ENCODE data around the gene TULP4. TPM values are rescaled to one million over a fixed set of nuclear protein-coding genes. Genes with fewer than 3 reads are reported as not detected.

Gene TULP4
- total RNA-seq, 6 donors from 2014 or later = 78.7 to 150 (median 94.4) TPM

DNA sequence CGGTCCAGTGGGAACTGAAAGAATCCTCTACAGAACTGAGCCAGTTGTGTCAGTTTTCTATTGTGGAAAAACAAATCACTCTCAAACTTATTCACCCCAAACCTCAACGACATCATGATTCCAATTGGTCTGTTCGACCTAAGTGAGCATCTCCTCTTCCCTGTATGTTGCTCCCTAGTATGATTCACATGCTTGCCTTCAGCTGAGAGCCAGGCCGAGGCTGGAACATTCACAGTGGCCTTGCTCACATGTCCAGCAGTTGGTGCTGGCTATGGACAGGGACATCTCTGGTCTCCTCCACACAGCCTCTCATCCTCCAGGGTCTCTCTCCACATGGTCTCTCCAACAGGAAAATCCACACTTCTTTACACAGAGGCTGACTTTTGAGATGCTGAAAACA, 219.3 kb downstream of the TULP4 start:
- Histone ChIP-seq H3K27ac (no peak overlapping the region), H3K36me3 (no peaks in the 10 kb centered on the region), H3K4me3 (no peak overlapping the region), H3K9me3 (no peaks in the 10 kb centered on the region), H3K27me3 (peaks cover 0 to 5% (median 2%) of the 10 kb centered on the region in 4 donors), H3K4me1 (peaks cover 6 to 11% (median 8%) of the 10 kb centered on the region in 4 donors)
- DNase-seq (no peak), ATAC-seq (ENCODE audit: low FRiP score in 2 of 2) (no peak)
- 77 to 82% methylated on average over 4 of the region's 4 CpGs for WGBS, 2 donors
- TF ChIP-seq POLR2AphosphoS5 (IDR thresholded peaks at IDR 0.05) = no peak
- no peak for TF ChIP-seq EP300 (IDR thresholded peaks at IDR 0.05)
- TF ChIP-seq, protein P1, sequence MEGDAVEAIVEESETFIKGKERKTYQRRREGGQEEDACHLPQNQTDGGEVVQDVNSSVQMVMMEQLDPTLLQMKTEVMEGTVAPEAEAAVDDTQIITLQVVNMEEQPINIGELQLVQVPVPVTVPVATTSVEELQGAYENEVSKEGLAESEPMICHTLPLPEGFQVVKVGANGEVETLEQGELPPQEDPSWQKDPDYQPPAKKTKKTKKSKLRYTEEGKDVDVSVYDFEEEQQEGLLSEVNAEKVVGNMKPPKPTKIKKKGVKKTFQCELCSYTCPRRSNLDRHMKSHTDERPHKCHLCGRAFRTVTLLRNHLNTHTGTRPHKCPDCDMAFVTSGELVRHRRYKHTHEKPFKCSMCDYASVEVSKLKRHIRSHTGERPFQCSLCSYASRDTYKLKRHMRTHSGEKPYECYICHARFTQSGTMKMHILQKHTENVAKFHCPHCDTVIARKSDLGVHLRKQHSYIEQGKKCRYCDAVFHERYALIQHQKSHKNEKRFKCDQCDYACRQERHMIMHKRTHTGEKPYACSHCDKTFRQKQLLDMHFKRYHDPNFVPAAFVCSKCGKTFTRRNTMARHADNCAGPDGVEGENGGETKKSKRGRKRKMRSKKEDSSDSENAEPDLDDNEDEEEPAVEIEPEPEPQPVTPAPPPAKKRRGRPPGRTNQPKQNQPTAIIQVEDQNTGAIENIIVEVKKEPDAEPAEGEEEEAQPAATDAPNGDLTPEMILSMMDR (IDR thresholded peaks at IDR 0.05) = no peak
- no peak for TF ChIP-seq POLR2A (IDR thresholded peaks at IDR 0.05)

DNA sequence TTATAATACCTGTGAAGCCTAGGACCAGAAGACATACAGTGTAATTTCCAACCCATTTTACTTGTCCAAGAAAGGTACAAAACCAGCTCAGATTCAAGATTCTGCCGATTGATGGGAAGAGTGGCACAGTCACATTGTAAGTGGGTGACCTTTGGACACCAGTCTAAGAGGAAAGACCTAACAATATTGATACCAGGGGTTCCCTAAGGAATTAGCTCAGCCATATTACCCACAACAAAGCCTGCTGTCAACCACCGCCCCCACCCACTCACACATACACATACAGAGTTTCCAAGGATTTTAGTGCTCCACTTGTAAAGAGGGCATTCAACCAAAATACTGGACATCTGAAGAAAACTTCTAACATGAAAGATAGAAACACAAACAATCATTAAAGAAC, 219.7 kb downstream of the TULP4 start:
- no peak overlapping the region for H3K27ac ChIP-seq
- DNase-seq (no peak), ATAC-seq (ENCODE audit: low FRiP score in 2 of 2) (no peak)
- WGBS, 2 donors = 88 to 91% methylated on average over 2 of the region's 2 CpGs
- H3K4me3 ChIP-seq = no peak overlapping the region
- H3K4me1 ChIP-seq = peaks cover 9 to 15% (median 11%) of the 10 kb centered on the region in 4 donors
- TF ChIP-seq POLR2AphosphoS5 (IDR thresholded peaks at IDR 0.05) (no peak), POLR2A (IDR thresholded peaks at IDR 0.05) (no peak), EP300 (IDR thresholded peaks at IDR 0.05) (no peak)
- TF ChIP-seq, protein P1 (IDR thresholded peaks at IDR 0.05) = no peak
- peaks cover 0 to 9% (median 4%) of the 10 kb centered on the region in 4 donors for H3K27me3 ChIP-seq
- H3K9me3 ChIP-seq = no peaks in the 10 kb centered on the region
- no peaks in the 10 kb centered on the region for H3K36me3 ChIP-seq

DNA sequence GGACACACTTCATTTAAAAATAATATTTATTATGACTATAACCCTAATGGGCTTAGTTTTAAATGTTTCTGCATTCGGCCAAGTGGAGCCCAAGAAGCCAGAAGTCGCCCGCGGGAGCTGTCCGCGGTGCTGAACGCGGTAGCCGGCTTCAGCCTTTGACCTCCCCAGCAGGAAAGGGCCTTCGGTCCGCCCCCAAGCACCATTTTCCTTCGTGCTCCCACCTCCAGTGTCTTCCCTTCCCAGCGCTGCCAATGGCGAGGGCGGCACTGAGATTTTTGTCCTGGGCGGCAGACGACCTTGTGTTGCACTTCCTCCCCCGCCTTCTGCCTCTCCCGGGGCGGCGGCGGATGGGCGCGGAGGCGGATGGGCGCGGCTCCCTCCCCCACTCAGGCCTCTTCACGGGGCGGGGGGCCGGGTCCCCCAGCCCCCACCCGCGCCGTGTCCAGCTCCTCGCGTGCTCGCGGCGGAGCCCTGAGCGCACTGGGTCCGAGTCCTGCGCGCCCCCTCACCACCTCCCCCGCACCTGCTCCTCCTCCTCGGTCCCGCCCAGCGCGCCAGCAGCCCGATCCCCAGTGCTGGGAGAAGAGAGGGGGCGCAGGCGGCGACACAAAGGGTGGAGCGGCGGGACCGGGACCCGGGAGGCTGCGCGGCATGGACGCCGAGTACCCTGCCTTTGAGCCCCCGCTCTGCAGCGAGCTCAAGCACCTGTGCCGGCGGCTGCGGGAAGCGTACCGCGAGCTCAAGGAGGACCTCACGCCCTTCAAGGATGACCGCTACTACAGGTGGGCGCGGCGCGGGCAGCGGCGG, 224.0 kb downstream of the TULP4 start:
- Histone ChIP-seq H3K27ac (peak overlapping the region in 1 of 4 donors; percentile 48), H3K4me3 (peak overlapping the region; percentile 48 to 82 (median 61)), H3K9me3 (no peaks in the 10 kb centered on the region), H3K4me1 (peaks cover 15 to 22% (median 16%) of the 10 kb centered on the region in 4 donors), H3K36me3 (no peaks in the 10 kb centered on the region), H3K27me3 (peaks cover 0 to 15% (median 7%) of the 10 kb centered on the region in 4 donors)
- ATAC-seq (ENCODE audit: low FRiP score in 2 of 2) (peak; percentile 82 to 87), DNase-seq (peak; percentile 46 to 96)
- no peak for TF ChIP-seq POLR2AphosphoS5 (IDR thresholded peaks at IDR 0.05)
- no peak for TF ChIP-seq POLR2A (IDR thresholded peaks at IDR 0.05)
- TF ChIP-seq, protein P1 (IDR thresholded peaks at IDR 0.05) = no peak
- TF ChIP-seq EP300 (IDR thresholded peaks at IDR 0.05) = no peak
- 2 to 4% methylated on average over 33 to 61 of the region's 75 CpGs for WGBS, 2 donors

- no peaks in the 10 kb centered on the region for H3K36me3 ChIP-seq
- DNase-seq (peak; percentile 20 to 87), ATAC-seq (ENCODE audit: low FRiP score in 2 of 2) (peak; percentile 32 to 46)
- TF ChIP-seq, protein P1 (IDR thresholded peaks at IDR 0.05) = no peak
- TF ChIP-seq POLR2A (IDR thresholded peaks at IDR 0.05) (no peak), EP300 (IDR thresholded peaks at IDR 0.05) (no peak), POLR2AphosphoS5 (IDR thresholded peaks at IDR 0.05) (no peak)
- peaks cover 0 to 15% (median 7%) of the 10 kb centered on the region in 4 donors for H3K27me3 ChIP-seq
- peak overlapping the region; percentile 28 to 82 (median 61) for H3K4me3 ChIP-seq
- WGBS, 2 donors = 6 to 10% methylated on average over 27 to 70 of the region's 94 CpGs
- H3K4me1 ChIP-seq = peaks cover 15 to 22% (median 16%) of the 10 kb centered on the region in 4 donors
- peak overlapping the region in 1 of 4 donors; percentile 48 for H3K27ac ChIP-seq
- H3K9me3 ChIP-seq = no peaks in the 10 kb centered on the region
These were observed 224.9 kb downstream of the TULP4 start for GRCh38 chr6:158536891-158537798.

Data from upper lobe of left lung (tissue), 6 donors.